DMS 273 (cell line): Measurements from ENCODE around the gene DLG2.

ENCODE experiments used
- DNase-seq: peaks from one replicate; lab custom pipeline; 2025; ENCODE audit not compliant: unreplicated experiment; lab: John Stamatoyannopoulos, UW

DLG2 gene

DNA sequence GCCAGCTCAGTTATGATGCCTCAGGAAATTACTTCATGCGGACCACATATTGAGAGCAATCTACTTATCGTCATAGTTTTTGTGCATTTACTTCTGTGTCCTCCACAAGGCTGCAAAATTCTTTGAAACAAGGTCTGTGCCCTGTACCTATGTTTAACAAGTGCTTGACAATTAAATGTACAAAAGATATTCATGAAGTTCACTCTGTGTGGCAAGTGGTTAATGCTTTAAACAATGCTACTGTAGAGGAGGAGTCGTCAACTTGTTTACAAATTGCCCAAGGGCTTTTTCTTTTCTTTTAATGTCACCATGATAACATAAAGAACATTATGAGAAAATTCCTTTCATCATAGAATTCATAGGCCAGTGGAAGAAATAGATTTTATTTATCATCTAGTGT lies 1469.5 kb downstream of the DLG2 start:
- no peak for DNase-seq

DNA sequence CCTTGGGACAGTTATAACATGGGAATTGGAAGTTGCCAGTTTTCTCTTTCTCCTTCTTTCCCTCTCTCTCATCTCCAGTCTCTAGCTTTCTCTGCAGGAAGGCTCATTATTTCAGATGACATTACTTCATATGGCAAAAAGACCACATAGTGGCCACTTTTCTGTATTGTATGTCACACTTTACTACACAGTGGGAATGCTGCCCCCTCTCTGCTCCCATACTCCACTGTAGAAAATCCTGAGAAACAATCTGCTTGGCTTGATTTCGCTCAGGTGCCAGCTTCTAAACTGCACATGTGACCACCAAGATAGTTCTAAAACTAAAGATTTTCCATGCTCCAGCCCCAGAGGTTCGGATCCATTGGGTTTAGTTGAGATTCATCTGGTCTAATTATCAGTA lies 1480.3 kb downstream of the DLG2 start:
- DNase-seq = no peak

DNA sequence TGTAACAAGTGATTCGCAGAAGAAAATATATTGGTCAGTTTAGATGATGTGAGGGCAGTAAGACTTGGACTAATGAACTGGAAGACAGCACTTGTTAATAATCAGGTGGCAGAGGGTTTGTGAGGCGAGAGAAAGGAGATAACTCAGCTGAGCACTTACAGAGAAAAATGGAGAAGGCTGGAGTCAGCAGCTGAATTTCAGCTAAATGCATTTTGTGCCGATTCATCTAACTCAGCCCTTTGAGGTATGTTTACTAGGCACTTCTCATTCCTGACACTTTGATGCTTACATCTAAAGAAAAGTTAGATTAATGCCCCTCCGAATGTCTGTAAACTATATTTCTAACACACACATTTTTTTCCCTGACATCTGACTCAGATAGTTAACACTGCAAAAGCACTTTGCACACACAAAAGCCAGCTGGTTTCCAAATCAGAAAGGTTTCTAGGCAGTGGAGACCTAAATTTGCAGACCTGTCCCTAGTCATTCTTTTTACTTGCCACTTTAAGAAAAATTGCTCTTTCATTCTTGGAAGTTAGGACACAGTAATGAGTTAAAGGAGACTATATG lies 1481.4 kb downstream of the DLG2 start:
- DNase-seq = no peak

DNA sequence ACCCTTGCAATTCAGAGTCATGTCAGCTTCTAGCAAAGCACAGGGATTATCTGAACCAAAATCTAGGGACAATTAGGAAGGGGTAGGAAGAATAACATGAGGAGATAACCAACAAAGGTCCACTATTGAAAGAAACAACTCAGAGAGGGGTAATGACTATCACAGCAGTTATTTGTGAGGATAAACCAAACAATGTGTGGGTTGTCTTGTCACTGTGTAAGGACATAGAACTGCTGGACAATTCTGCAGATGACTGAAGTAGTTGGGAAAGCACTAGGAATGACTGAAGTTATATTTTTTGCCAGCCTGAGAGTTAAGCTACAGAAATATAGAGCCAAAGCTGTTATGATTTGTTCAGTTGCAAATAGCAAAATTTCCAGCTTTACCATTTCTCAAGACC lies 1482.6 kb downstream of the DLG2 start:
- no peak for DNase-seq

DNA sequence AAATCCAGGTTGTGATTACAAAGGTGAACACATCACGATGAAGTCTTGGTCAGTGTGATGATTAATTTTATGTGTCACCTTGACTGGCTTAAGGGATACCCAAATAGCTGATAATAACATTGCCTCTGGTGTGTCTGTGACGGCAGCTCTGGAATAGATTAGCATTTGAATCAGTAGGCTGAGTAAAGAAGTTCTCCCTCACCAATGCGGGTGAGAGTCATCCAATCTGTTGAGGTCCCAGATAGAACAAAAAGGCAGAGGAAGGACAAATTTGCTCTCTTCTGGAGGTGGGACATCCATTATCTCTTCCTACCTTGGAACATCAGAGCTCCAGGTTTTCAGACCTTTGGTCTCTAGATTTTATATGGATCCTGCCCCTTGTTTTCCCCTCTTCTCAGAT lies 1484.7 kb downstream of the DLG2 start:
- DNase-seq = no peak

DNA sequence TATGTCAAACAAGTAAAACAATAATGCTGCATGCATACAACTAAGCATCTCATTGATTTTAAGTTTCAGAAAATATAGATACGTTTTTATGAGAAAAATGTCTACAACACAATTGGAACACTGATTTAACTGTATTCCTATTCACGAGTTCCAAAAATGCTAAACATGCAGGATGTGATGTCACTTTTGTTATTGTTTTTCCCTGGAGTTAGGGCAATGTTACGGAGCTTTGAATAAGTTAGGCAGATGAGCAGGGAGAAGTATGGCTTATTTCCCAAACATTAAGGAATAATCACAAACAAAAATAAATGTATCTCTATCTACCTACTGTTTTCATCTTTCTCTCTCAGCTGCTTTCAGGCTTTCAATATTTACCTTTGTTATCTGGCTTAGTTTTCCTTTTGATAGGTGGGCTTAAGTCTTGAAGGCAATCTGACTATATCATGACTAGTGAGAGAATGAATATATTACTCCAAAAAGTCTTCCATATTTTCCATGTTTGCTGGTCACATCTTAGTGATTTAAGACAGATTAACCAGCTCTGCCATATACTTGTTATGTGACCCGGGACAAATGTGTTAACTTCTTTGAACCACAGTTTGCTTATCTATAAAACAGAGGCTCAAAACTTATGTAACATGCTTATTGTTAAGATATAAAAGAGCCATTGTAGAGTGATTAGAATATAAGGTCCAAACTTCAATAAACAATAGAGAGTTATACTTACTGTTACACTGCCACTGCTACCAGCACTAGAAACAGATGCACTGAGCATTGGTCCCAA lies 1486.6 kb downstream of the DLG2 start:
- DNase-seq = no peak

DNA sequence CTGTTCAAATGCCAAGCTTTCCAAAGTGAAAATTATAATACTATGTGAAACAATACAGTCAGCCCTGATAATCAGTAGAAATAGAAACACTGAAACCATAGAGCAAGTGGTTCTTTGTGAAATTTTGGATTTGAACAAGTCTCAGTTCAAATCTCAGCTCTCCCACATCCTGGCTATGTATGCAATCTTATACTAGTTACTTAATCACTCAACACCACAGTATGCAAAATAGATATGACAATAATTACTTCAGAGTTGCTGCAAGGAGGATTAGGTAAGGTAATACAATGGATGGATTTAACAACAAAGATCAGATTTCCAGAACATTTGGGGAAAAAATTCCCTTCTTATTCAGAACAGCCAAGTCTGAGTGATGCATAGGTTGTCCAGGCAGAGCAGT lies 1489.2 kb downstream of the DLG2 start:
- DNase-seq = no peak

DNA sequence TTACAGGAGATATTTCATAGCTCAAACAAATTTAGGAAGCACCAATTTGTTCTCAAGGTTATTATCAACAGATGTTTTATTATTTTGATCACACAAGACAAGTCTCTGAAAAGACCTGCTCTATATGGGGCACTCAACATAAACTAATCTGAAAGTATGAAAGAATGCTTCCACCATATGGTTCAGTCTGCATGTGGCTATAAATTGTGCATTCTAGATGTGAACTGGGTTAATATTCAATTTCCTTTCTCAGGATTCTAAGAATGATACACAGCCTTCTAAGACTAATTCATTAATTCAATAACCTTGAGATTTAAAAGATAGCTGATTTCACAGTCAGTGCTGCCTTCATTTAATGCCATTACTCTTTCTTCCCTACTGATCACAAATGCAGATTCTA lies 1489.6 kb downstream of the DLG2 start:
- no peak for DNase-seq

DNA sequence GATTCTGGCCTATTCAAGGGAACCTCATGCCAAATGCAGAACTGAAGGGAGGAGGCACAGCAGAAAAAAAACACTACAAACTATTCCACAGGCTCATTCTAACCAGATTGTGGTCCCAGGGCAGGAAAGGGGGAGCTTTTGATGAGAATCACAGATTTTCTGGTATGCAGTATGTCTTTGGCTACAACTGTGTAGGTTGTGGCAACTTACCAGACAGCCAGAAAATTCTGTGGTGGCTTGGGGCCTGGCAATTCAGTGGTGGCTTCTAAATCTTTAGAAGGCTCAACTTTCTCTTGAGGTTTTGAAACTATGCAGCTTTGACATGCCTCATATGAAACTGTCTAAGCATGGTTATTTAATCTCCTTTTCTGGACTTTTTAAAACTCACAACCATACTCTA lies 1490.2 kb downstream of the DLG2 start:
- DNase-seq = no peak

DNA sequence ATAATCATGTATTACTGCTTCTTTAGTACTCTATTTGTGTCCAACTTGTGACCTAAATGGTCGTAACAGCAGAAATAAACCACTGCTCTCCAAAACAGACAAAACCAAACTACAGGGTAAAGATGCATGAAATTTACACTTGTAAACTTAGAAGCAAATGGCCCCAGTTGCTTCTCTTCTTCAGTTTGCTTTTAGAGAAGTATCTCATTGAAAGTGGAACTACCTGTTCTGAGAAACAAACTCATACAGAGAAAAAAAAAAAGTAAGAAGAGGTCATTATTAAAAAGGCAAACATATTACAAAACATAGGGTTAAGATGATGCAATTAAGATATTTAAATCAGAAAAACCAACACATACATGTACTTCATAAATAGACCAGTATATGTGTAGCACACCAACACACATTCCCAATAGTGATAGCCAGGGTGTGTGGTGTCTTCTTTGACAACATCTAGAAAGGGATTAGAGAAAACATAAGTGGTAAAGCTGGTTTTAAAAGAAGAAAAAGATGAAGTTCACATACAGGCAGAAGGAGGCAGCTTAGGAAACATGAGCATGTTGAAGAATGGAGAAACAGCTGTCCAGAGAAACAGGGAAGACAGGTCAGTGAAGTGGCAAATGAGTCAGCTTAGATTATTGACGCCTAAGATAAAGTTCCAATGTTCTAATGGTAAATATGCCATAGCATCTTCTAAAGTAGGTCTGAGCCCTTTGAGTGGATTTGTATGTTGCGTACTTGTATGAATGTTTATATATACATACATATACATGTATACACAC lies 1496.3 kb downstream of the DLG2 start:
- DNase-seq = no peak

DNA sequence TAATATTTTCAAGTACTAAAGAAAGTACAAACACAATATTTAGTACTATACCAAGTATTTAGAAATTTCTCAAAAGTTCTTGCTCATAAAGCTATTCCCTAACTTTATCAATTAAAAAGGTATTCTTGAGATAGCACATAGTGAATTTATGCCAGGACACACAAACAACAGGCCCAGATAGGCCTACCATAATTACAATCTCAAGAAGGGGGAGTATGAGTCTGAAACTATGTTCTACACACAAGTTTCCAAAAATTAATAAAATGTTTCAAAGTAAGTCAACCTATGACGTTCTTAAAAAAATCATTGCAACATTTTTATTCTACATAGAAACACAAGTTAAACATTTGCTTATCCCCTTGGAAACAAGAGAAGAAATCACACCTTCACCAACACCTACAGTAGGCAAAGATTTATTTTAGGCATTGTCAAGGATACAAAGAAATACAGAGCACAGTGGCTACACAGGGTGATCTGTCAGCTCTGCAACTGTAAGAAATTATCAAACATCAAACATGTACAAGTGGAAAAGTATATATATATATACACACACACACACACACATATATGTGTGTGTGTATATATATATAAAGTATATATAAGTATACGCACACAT lies 1497.1 kb downstream of the DLG2 start:
- DNase-seq = no peak

DNA sequence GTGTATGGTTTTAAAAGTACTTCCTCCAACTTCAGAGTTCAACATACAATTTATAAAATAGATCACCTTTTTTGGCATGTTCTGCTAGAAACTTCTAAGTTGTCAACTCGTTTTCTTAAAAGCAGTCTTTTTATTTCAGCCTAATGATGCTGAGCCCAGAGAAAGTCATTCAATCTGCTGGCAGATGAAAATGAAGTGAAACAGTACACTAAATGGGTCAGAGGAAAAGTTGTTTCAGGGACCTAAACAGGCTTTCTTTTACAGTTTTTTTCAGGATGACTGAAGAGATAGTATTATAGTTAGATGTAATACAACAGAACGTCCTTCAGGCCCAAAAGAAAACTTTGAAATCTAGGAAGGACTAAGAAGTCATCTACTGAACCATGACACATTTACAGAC lies 1498.3 kb downstream of the DLG2 start:
- DNase-seq = no peak

DNA sequence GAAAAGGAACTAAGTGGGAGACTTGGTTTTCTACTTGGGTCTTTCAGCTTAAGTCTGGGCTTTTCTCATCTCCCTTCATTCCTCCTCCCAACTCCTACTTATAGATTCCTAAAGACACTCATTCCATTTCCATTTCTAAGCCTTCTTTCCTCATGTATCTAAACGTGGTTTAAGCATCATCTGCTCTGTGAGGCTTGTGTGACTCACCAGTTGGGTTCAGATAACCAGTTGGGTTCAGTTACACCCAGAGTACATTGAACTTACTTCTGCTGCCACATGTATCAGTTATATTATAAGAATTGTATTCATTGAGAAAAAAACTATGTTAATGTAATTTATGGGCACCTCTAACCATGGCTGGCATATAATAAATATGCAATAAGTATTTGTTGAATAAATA lies 1509.8 kb downstream of the DLG2 start:
- DNase-seq = no peak

DNA sequence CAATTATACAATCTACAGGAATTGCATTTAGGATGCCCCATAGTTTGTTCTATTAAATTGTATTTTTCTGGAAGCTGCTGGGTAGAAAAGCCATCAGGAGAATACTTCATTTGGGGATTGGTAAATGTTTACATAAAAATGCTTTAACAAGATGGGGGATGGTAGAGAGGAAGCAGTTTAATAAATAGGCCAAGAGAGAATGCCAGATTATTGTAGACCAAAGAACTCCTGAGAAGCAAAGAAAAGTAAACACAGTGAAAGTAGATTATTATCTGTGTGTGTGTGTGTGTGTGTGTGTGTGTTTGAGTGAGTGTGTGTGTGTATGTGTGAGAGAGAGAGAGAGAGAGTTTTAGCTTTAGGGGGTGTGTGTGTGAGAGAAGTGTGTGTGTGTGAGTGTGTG lies 1520.6 kb downstream of the DLG2 start:
- no peak for DNase-seq

DNA sequence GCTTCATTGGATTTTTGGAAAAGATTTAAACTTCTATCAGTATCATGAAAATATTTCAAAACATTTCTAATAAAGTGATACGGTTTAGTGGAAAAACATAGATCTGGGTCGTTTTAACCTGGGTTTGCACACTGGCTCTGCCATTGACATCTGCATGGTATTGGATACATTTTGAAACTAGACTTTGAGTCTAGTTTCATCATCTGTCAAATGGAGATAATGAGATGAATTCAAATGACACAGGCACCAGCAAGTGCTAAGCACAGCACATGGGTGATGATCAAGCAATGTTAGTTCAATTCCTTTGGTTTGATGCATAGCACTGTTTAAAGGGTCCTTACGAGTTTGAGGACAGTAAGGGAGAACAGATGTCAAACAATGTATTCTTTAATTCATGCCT lies 1522.0 kb downstream of the DLG2 start:
- no peak for DNase-seq

DNA sequence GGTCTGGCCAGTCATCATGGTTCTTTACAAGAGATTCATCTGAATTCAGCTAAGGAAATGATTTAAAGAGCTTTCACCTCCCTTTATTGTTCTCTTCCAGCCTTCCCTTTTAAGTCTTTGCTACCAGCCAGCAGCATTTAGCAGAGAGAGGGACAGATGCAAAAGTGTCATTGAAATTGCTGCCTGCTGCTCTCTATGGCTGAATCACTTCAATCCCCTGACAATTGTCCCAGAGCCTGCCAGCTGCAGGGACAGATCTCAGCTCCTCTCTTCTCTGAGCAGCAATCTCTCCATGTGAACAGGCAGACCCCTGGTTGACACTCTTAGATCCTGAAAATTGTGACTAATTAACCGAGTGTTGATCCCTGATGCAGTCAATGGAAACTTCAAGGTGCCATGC lies 1524.0 kb downstream of the DLG2 start:
- DNase-seq = no peak

DNA sequence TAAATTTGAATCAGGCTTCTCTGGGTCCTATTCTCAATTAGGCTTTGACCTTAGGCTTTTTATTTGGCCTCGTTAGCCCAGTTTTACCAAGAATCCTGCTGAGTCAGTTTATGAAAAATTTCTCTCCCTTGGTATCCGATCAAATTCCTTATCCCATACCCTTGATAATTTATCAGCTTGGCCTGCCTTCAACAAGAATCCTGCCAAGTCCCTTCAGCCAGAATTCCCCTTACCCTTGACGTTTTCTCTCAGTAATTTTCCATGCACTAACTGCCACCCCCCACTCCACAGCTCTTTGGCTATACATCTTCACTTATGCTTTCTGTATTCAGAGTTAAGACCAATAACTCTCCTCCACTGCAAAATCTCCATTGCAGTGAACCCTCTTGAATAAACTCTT lies 1530.0 kb downstream of the DLG2 start:
- no peak for DNase-seq

DNA sequence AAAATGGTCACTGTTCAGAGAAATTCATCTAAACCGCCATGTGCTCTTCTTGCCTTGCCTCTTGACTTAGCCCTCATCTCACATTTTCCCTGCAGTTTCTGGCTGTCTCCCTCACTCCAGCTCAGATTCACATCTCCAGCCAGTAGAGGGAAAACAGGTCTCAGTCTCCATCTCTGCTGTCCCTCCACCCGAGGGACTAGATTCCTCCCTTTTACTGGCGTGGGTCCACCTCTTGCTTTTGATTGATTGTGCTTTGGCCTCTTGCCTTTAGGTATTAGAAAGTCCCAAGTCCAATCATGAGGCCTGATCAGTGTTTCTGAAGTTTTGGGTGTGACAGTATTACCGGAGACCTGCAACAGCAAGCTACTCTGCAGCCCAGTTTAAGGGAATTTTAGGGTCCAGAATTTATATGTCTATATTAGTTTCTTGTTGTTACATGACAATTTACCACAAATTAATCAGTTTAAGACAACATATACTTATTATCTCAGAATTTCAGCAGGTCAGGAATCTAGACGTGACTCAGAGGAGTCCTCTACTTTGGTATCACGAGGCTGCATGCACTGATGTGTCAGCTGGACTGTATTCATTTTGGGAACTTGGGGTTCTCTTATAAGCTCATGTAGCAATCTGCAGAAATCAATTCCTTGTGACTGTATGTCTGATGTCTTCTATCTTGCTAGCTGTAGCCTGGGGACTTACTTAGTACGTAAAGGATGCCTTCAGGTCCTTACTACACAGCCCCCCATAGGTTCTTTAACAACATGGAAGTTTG lies 1535.7 kb downstream of the DLG2 start:
- DNase-seq = no peak

DNA sequence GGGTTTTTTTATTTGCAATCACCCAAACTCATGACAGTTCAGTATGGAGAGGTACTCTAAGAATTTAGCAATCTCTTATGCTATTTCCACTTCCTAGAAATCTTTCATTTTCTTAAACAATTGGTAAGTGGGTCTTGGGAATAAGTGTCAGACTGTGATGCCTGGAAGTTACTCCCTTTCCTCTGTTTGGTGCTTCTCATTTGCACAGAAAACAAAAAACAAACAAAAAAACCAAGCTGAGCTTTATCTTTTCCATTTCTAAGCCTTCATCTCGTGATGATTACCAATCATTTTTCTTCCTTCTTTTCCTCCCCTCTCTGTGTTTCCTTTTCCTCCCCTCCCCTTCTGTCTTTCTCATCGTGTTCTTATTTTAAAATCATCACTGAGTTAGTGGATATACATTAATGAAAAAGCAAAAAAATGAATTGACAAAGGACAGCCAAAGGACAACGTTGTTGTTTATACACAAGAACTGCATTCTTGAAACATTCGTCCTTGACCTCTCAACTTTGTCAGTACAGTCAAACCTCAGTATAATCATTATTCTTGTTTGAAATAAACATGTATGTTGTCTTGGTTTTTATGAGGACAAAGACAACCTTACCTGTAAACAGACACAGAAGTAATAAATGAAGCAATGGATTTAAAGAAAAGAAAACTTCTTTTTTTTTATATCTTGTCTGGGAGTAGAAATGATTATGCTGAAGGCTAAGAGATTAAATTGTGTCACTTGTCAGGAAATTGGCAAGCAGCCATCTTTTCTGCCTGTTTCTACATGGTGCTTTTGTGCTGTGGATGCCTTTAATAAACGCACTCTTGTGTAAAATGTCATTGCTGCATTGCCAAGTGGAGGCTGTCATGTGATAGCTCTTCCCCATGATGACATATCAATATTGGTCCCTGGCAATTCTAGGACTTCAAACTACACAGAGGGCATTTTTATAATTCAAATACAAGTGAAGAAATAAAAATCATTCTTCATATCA lies 1537.8 kb downstream of the DLG2 start:
- peak; percentile 5 for DNase-seq

DNA sequence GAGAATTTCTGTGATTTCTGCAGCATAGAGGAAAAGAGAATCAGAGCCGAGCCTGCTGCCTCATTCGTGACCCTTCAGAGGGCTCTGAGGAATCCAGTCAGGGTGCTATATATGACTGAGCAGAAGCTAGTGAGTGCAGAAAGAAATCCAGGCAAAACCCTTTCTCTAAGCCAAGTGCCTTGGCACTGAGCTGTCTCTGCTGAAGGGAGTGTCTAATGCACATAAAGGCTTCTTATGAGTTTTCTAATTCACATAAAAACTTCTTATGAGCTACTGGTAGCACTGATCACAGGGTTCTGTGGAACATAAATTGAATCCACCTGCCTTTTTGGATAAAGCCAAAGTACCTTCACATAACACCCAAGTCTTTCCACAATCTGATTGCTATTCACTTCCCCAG lies 1555.3 kb downstream of the DLG2 start:
- no peak for DNase-seq
